Keratinocyte (primary cell): ENCODE data around the gene FAM186B.
A peak's percentile ranks its signal among the peaks of the same experiment; 100 is the strongest.

ENCODE experiments used
- CTCF ChIP-seq, 3 experiments: IDR thresholded peaks in 1 of 3; conservative IDR thresholded peaks in 1 of 3; optimal IDR thresholded peaks in 1 of 3; 2 replicates in 2 of 3; 3 replicates in 1 of 3; pipeline versions ENCODE3 to v1.5.1; 2011; ENCODE audit warnings: low read length in 3 of 3, mild to moderate bottlenecking in 3 of 3, moderate library complexity in 2 of 3, control low read depth in 1 of 3, inconsistent platforms in 1 of 3; ENCODE audit not compliant: insufficient read depth in 2 of 3; ENCODE audit errors: extremely low read depth in 1 of 3
- EZH2 ChIP-seq: IDR thresholded peaks from one replicate; pipeline ENCODE4 v1.6.1; 2012; ENCODE audit warnings: inconsistent platforms, mild to moderate bottlenecking, low read length, moderate library complexity

GRCh38 chr12:49644620-49644994 is 39.2 kb upstream of the FAM186B start:
- TF ChIP-seq EZH2 (no peak), CTCF (optimal IDR thresholded peaks at IDR 0.05 in 1 of 3, IDR thresholded peaks at IDR 0.05 in 1 of 3, conservative IDR thresholded peaks at IDR 0.05 in 1 of 3; ENCODE audit: extremely low read depth in 1 of 3, insufficient read depth in 2 of 3, low read length in 3 of 3) (peak; percentile 80 to 95 (median 87))
